GM19324 (cell line): ENCODE measurements around the gene EVA1C.
A peak's percentile ranks its signal among the peaks of the same experiment; 100 is the strongest.
"Not testable (repeated sequence)": the region's sequence is repeated elsewhere in the genome, so short reads cannot be mapped to it uniquely, and the experiment has no call there.

Source experiments
- ATAC-seq: cut with Tn5 transposase; IDR thresholded peaks from one replicate; pipeline ENCODE4 v1.9.1; 2021; ENCODE audit warnings: mild to moderate bottlenecking, moderate library complexity; ENCODE audit not compliant: unreplicated experiment, low FRiP score

EVA1C gene

GRCh38 chr21:32389337-32390015 is 23.0 kb upstream of the EVA1C start:
- ATAC-seq = no peak

DNA sequence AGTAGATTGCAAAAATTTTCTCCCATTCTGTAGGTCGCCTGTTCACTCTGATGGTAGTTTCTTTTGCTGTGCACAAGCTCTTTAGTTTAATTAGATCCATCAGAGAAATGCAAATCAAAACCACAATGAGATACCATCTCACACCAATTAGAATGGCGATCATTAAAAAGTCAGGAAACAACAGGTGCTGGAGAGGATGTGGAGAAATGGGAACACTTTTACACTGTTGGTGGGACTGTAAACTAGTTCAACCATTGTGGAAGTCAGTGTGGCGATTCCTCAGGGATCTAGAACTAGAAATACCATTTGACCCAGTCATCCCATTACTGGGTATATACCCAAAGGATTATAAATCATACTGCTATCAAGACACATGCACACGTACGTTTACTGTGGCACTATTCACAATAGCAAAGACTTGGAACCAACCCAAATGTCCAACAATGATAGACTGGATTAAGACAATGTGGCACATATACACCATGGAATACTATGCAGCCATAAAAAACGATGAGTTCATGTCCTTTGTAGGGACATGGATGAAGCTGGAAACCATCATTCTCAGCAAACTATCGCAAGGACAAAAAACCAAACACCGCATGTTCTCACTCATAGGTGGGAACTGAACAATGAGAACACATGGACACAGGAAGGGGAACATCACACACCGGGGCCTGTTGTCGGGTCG is 21.8 kb upstream of the EVA1C start:
- not testable (repeated sequence) for ATAC-seq

DNA sequence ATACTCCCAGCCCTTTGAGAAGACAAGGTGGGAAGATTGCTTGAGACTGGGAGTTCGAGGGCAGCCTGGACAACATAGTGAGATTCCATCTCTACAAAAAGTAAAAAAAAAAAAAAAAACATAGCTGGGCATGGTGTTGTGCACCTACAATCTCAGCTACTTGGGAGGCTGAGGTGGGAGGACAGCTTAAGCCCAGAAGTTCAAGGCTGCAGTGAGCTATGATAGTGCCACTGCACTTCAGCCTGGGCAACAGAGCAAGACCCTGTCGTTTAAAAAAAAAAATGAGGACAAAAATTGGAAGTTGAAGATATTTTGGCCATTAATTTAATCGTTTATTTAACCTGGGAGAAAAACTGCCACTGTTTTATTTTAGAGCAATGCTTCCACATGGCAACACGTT is 20.8 kb upstream of the EVA1C start:
- no peak for ATAC-seq

- no peak for ATAC-seq
Observed at GRCh38 chr21:32392299-32392879, 20.1 kb upstream of the EVA1C start.

DNA sequence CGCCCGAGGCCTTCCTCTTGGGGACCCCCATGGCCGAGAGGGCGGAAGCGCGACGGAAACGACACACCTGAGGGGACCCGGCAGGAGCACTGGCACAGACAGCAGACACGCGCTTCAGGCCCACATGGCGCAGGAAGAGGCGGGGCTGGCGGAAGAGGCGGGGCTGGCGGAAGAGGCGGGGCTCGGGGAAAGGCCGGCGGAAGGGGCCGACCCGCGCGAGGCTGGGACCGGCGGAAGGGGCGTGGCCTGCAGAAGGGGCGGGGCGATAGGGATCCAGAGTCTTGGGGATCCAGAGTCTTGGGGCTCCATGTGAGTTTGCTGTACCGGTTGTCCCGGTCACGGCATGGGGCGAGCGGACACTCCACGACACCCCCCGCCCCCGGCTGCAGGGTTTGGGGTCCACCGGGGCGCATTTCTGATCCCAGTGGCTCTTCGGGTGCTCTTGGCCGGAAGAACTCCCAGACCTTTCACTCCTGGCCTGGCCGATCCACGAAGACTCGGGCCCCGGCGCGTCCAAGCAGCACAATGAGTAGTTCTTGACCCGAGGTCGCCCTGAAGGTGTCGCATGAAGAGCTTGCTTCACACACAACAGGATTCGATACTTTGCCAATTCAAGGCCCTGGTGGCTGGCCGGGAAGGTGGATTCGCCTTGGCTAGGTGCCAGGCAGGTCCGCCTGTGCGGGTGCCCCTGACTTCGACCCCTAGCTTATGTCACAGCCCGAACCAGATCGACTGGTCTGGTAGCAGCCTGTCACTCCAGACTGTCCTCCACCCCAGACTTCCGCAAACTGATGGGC is 19.4 kb upstream of the EVA1C start, which contains the start of gene URB1:
TSS of gene URB1 (minus strand) at position 133 of the 797 bp plus-strand sequence. CDS start at position 31, 102 bp downstream.
- ATAC-seq = peak; percentile 92

GRCh38 chr21:32393677-32394001 is 18.9 kb upstream of the EVA1C start:
- no peak for ATAC-seq

- no peak for ATAC-seq
Observed at GRCh38 chr21:32403201-32403777, 9.2 kb upstream of the EVA1C start.

DNA sequence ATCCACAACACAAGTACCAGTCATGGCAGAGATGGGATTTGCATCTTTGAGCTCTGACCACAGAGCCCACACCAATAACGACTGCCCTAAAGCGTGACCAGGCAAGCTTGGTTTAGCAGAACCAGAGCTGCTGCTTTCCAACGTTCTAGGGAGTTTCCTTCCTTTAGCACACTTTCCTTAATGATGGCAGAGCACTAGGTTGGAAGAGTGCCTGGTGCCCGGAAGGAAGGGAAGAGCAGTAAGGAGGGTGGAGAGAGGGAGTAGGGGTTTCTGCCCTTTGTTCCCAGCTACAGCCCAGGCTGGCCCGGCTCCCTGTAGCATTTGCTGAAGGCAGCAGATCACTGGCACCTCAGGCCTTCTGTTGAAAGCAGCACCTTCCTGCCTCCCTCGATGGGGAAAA is 6.1 kb upstream of the EVA1C start:
- no peak for ATAC-seq

DNA sequence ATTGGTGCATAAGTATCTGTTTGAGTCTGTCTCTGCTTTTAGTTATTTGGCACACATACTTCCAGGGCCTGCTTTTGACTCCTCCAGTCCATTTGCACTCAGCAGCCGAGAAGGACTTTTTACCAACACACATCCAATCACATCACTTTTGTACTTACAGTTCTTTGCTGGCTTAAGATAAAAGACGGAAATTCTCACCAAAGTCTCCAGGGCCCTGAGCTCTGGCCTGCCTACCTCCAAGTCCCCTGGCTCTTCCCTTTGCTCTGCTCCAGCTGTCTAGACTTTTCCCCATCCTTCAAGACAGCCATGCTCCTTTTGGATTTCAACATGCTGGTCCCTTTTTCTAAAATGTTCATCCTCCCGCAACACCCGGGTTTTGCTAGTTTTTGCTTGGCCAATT is 2.2 kb upstream of the EVA1C start:
- ATAC-seq = no peak

DNA sequence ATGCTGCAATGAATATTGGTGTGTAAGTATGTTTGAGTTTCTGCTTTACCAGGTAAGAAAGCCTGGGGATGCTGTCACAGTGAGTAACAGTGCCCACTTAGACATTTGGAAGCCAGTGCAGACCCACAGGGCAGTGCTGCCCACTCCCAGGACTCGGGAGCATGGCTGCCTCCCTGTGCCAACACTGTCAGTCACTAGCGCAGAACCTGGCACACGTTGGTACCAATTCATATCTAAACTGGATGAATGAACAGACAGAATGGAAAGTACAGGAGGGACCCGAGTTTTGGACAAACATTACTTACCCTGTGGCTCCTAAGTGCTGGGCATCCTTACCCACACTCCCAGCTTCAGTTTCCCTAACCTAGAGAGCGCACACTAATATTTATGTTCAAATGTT is 1.6 kb upstream of the EVA1C start:
- ATAC-seq = no peak

- no peak for ATAC-seq
Observed at GRCh38 chr21:32411350-32412161, 950 bp upstream of the EVA1C start.

GRCh38 chr21:32413015-32413504 is 554 bp downstream of the EVA1C start:
- no peak for ATAC-seq

- ATAC-seq = no peak
Observed at GRCh38 chr21:32413697-32414578, 1.4 kb downstream of the EVA1C start.

DNA sequence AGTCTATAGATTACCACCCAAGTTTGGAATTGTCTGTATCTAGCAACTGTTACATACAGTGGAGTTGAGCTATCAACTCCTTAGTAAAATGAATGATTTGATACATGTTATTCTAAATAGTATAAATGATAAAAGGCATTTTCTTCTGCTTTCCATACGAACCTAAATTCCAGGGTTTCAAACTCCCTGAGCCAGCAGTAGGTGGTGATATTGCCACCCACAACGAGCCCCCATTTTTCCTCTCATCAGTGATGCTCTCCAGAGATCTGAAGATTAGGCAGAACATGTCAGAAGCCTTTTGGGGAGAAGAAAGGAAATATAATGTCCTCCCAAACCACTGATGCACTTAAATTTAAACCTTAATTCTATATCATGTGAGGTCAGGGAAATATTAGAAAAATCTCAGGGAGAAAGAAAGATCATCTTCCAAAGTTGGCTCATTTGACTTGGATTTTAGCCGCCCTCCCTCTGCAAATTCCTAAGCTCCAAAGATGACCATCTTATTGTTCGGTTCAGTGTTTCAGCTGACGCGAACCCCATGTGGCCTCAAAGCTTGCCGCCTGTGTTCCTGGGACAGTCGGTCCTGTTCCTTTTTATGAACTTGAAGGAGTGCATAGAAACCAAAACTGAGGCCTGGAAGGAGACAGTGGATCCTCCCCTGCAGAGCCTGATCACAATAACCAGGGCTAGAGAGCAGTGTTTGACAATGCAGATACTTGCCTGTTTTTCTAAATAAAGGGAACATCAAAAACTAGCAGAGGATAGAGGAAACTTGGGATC is 2.3 kb downstream of the EVA1C start:
- ATAC-seq = no peak

DNA sequence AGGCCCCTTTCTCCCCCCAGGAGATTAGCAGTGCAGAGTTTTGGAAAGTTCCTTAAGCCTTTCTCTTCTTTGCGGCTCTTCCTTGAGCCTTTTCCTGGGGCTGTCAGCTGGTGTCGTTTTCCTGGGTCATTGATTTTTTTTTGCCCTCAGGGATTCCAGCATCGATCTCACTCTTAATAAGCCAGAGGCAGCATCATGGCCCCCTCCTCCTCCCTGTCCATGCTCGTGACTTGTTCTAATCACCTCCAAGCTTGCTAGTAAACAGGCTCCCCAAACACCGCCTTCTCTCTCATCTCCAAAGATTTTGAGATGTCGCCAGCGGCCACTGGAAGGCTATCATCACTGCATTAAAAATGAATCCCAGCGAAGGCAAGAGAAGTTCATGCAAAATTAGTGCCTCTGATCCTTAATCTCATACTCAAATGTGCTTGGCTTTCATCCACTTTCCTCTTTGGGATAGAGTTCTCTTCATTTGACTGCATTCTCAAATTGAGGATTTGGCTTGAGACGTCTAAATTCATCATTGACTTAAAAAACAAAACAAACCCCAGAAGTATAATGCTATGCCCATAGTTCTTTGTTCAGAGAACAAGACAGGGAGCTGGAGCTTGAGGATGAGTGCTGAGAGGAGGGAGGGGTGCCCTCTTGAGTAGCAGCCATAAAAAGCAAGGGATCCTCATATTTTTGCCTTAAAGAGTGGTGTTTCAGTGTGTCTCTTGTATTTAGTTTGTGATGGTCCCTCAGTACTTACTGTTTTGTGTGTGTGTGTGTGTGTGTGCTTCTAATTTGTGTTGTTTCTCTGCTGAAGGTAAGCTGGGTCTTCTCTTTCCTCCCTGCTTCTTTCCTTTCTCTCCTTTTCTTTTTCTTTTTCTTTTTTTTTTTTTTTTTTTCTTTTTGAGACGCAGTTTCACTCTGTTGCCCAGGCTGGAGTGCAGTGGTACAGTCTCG is 3.2 kb downstream of the EVA1C start:
- no peak for ATAC-seq

- no peak for ATAC-seq
Observed at GRCh38 chr21:32418146-32418545, 5.6 kb downstream of the EVA1C start.

- ATAC-seq = no peak
Observed at GRCh38 chr21:32422064-32422463, 9.6 kb downstream of the EVA1C start.
